ENCODE results near the gene GRAMD2B. TPM values are rescaled to one million over a fixed set of nuclear protein-coding genes. Genes with fewer than 3 reads are reported as not detected.

Gene GRAMD2B
- polyA plus RNA-seq, 1 donor from 2014 or later: not detected

Other genes starting within 250 kb of the GRAMD2B start
- 23.4 and 26.4 TPM in 2 replicates for gene ALDH7A1, start 171.8 kb downstream of the GRAMD2B start, polyA plus RNA-seq
- 36.7 and 42.3 TPM in 2 replicates for gene PHAX, start 177.5 kb downstream of the GRAMD2B start, polyA plus RNA-seq